Measurements from ENCODE around the gene LGSN.

GRCh38 chr6:63245909-63246308, 73.9 kb downstream of the LGSN start:
- TF ChIP-seq POLR2A (IDR thresholded peaks at IDR 0.05): no peak
- TF ChIP-seq, protein P1, sequence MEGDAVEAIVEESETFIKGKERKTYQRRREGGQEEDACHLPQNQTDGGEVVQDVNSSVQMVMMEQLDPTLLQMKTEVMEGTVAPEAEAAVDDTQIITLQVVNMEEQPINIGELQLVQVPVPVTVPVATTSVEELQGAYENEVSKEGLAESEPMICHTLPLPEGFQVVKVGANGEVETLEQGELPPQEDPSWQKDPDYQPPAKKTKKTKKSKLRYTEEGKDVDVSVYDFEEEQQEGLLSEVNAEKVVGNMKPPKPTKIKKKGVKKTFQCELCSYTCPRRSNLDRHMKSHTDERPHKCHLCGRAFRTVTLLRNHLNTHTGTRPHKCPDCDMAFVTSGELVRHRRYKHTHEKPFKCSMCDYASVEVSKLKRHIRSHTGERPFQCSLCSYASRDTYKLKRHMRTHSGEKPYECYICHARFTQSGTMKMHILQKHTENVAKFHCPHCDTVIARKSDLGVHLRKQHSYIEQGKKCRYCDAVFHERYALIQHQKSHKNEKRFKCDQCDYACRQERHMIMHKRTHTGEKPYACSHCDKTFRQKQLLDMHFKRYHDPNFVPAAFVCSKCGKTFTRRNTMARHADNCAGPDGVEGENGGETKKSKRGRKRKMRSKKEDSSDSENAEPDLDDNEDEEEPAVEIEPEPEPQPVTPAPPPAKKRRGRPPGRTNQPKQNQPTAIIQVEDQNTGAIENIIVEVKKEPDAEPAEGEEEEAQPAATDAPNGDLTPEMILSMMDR (IDR thresholded peaks at IDR 0.05): no peak
